Measurements from ENCODE around the gene BTF3.

Gene BTF3

GRCh38 chr5:73469878-73470277 is 28.4 kb upstream of the BTF3 start:
- in situ Hi-C loops (cut with MboI; ENCODE audit: low sequenced_read_pairs, unreplicated experiment): no loop called here
- no peak for TF ChIP-seq CTCF (IDR thresholded peaks at IDR 0.05; ENCODE audit: borderline replicate concordance, control extremely low read depth, extremely low read depth, insufficient read depth, missing control alignments)
- DNase-seq (ENCODE audit: low spot score): no peak

DNA sequence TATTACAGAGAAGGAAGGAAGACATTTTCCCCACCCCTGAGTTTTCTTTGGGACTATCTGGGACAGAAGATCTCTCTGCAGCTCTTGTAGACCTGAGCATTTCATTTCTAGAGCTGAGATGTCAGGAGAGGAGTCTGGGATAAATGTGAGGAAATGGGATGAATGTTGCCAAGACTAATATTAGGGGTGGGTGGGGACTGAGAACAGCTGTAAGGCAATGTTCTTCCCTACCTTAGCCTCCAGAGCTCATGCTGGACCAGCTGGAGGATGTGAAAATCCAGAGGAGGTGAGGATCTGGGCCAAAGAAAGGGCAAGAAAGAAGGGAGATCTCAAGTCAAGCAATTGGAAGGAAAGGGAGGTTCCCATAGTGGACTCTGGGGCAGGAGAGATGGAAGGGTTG is 26.6 kb upstream of the BTF3 start:
- in situ Hi-C loops (cut with MboI; ENCODE audit: low sequenced_read_pairs, unreplicated experiment): no loop called here
- no peak for TF ChIP-seq CTCF (IDR thresholded peaks at IDR 0.05; ENCODE audit: borderline replicate concordance, control extremely low read depth, extremely low read depth, insufficient read depth, missing control alignments)

GRCh38 chr5:73472116-73472515 is 26.1 kb upstream of the BTF3 start:
- DNase-seq (ENCODE audit: low spot score): no peak
- TF ChIP-seq CTCF (IDR thresholded peaks at IDR 0.05; ENCODE audit: borderline replicate concordance, control extremely low read depth, extremely low read depth, insufficient read depth, missing control alignments): no peak
- in situ Hi-C loops (cut with MboI; ENCODE audit: low sequenced_read_pairs, unreplicated experiment): no loop called here

More for the DNA sequence above, 26.6 kb upstream of the BTF3 start:
- DNase-seq (ENCODE audit: low spot score): no peak

DNA sequence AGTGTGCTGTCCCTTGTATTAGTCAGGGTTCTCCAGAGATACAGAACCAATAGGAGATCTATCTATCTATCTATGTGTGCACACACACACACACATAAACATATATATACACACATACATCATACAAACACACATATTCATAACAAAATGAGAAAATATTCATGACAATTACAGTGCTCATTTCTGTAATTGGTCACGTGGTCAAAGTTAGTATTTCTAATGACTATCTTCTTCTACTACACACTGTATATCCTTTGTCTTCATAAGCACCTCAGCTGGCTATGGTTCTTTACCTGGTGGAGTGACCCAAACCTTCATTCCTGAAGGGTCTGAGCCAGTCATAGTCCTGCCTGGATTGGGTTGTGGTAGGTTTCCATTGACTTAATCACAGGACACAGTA is 17.7 kb upstream of the BTF3 start:
- DNase-seq (ENCODE audit: low spot score): no peak

GRCh38 chr5:73482383-73483136 is 15.7 kb upstream of the BTF3 start:
- no peak for TF ChIP-seq CTCF (IDR thresholded peaks at IDR 0.05; ENCODE audit: borderline replicate concordance, control extremely low read depth, extremely low read depth, insufficient read depth, missing control alignments)
- DNase-seq (ENCODE audit: low spot score): no peak

More for the DNA sequence above, 17.7 kb upstream of the BTF3 start:
- in situ Hi-C loops (cut with MboI; ENCODE audit: low sequenced_read_pairs, unreplicated experiment): no loop called here
- no peak for TF ChIP-seq CTCF (IDR thresholded peaks at IDR 0.05; ENCODE audit: borderline replicate concordance, control extremely low read depth, extremely low read depth, insufficient read depth, missing control alignments)

GRCh38 chr5:73483676-73484075 is 14.6 kb upstream of the BTF3 start:
- in situ Hi-C loops (cut with MboI; ENCODE audit: low sequenced_read_pairs, unreplicated experiment): no loop called here
- TF ChIP-seq CTCF (IDR thresholded peaks at IDR 0.05; ENCODE audit: borderline replicate concordance, control extremely low read depth, extremely low read depth, insufficient read depth, missing control alignments): no peak
- no peak for DNase-seq (ENCODE audit: low spot score)

More at GRCh38 chr5:73482383-73483136, 15.7 kb upstream of the BTF3 start:
- in situ Hi-C loops (cut with MboI; ENCODE audit: low sequenced_read_pairs, unreplicated experiment): no loop called here

Data from GM13976 (cell line).